Stimulated activated CD4-positive, alpha-beta T cell treated with anti-CD3 and anti-CD28 coated beads, Interleukin-2, amount 100 ng/mL, for 48 hours (primary cell): ENCODE data around the gene VPS35L.
A peak's percentile ranks its signal among the peaks of the same experiment; 100 is the strongest.
"Not testable (repeated sequence)": the region's sequence is repeated elsewhere in the genome, so short reads cannot be mapped to it uniquely, and the experiment has no call there.

Experiments
- DNase-seq, 2 donors: peaks; one replicate each; pipeline ENCODE4 v3.0.0-alpha.2; 2020

The VPS35L gene

GRCh38 chr16:19716728-19717127 lies 161.2 kb downstream of the VPS35L start:
- DNase-seq = not testable (repeated sequence)

- DNase-seq = no peak
These were observed 161.8 kb downstream of the VPS35L start for GRCh38 chr16:19717314-19717713.

GRCh38 chr16:19717741-19718623 lies 162.5 kb downstream of the VPS35L start, which contains the start of the genes IQCK and KNOP1:
TSS of gene IQCK (plus strand) at chr16:19718271. CDS start at chr16:19718307, 36 bp downstream.
TSS of gene KNOP1 (minus strand) at chr16:19718227. CDS start at chr16:19715035, 3,192 bp downstream.
- DNase-seq = peak; percentile 81 to 82

GRCh38 chr16:19718624-19718965 lies 163.1 kb downstream of the VPS35L start:
- DNase-seq = no peak

GRCh38 chr16:19722269-19722952 lies 166.9 kb downstream of the VPS35L start:
- DNase-seq = no peak

GRCh38 chr16:19722981-19723380 lies 167.5 kb downstream of the VPS35L start:
- no peak for DNase-seq

- DNase-seq = no peak
These were observed 173.1 kb downstream of the VPS35L start for GRCh38 chr16:19728636-19728965.

- no peak for DNase-seq
These were observed 178.0 kb downstream of the VPS35L start for GRCh38 chr16:19733551-19733950.

GRCh38 chr16:19735074-19735867 lies 179.8 kb downstream of the VPS35L start:
- DNase-seq = no peak

- no peak for DNase-seq
These were observed 182.0 kb downstream of the VPS35L start for GRCh38 chr16:19737306-19738038.

- no peak for DNase-seq
These were observed 185.9 kb downstream of the VPS35L start for GRCh38 chr16:19741354-19741753.

GRCh38 chr16:19743816-19744159 lies 188.3 kb downstream of the VPS35L start:
- no peak for DNase-seq

- DNase-seq = no peak
These were observed 189.2 kb downstream of the VPS35L start for GRCh38 chr16:19744670-19745069.

GRCh38 chr16:19745286-19746010 lies 189.9 kb downstream of the VPS35L start:
- DNase-seq = no peak

GRCh38 chr16:19746561-19746960 lies 191.1 kb downstream of the VPS35L start:
- no peak for DNase-seq

GRCh38 chr16:19748389-19749168 lies 193.1 kb downstream of the VPS35L start:
- DNase-seq = no peak

- DNase-seq = no peak
These were observed 194.1 kb downstream of the VPS35L start for GRCh38 chr16:19749571-19750080.
